ENCODE results near the gene SPTLC3.

The SPTLC3 gene

GRCh38 chr20:13098720-13099355 lies 90.1 kb downstream of the SPTLC3 start:
- DNase-seq (ENCODE audit: low spot score) = no peak

- DNase-seq (ENCODE audit: low spot score) = no peak
Observed at GRCh38 chr20:13099676-13100075, 90.9 kb downstream of the SPTLC3 start.

GRCh38 chr20:13101276-13101675 lies 92.5 kb downstream of the SPTLC3 start:
- no peak for DNase-seq (ENCODE audit: low spot score)

GRCh38 chr20:13101706-13102105 lies 92.9 kb downstream of the SPTLC3 start:
- DNase-seq (ENCODE audit: low spot score) = no peak

GRCh38 chr20:13102237-13102636 lies 93.5 kb downstream of the SPTLC3 start:
- DNase-seq (ENCODE audit: low spot score) = no peak

GRCh38 chr20:13102694-13103093 lies 93.9 kb downstream of the SPTLC3 start:
- no peak for DNase-seq (ENCODE audit: low spot score)

GRCh38 chr20:13105039-13105438 lies 96.3 kb downstream of the SPTLC3 start:
- no peak for DNase-seq (ENCODE audit: low spot score)

- no peak for DNase-seq (ENCODE audit: low spot score)
Observed at GRCh38 chr20:13105864-13106457, 97.2 kb downstream of the SPTLC3 start.

GRCh38 chr20:13109658-13110057 lies 100.9 kb downstream of the SPTLC3 start:
- no peak for DNase-seq (ENCODE audit: low spot score)

- DNase-seq (ENCODE audit: low spot score) = no peak
Observed at GRCh38 chr20:13110796-13111195, 102.0 kb downstream of the SPTLC3 start.

GRCh38 chr20:13111249-13111911 lies 102.6 kb downstream of the SPTLC3 start:
- DNase-seq (ENCODE audit: low spot score) = no peak

GRCh38 chr20:13113731-13114130 lies 105.0 kb downstream of the SPTLC3 start:
- DNase-seq (ENCODE audit: low spot score) = no peak

- DNase-seq (ENCODE audit: low spot score) = no peak
Observed at GRCh38 chr20:13117200-13117599, 108.4 kb downstream of the SPTLC3 start.

GRCh38 chr20:13118676-13119075 lies 109.9 kb downstream of the SPTLC3 start:
- DNase-seq (ENCODE audit: low spot score) = no peak

GRCh38 chr20:13119583-13119982 lies 110.8 kb downstream of the SPTLC3 start:
- DNase-seq (ENCODE audit: low spot score) = peak; percentile 18

GRCh38 chr20:13120471-13120870 lies 111.7 kb downstream of the SPTLC3 start:
- DNase-seq (ENCODE audit: low spot score) = no peak

- no peak for DNase-seq (ENCODE audit: low spot score)
Observed at GRCh38 chr20:13121840-13122515, 113.2 kb downstream of the SPTLC3 start.

- DNase-seq (ENCODE audit: low spot score) = no peak
Observed at GRCh38 chr20:13125486-13125885, 116.7 kb downstream of the SPTLC3 start.

GRCh38 chr20:13128173-13128572 lies 119.4 kb downstream of the SPTLC3 start:
- no peak for DNase-seq (ENCODE audit: low spot score)

GRCh38 chr20:13130061-13130706 lies 121.4 kb downstream of the SPTLC3 start:
- no peak for DNase-seq (ENCODE audit: low spot score)

- no peak for DNase-seq (ENCODE audit: low spot score)
Observed at GRCh38 chr20:13130707-13131103, 121.9 kb downstream of the SPTLC3 start.

GRCh38 chr20:13131688-13132087 lies 122.9 kb downstream of the SPTLC3 start:
- DNase-seq (ENCODE audit: low spot score) = no peak
